Skin epidermis (tissue), 12 donors: ENCODE measurements around the gene SH3BGRL2.

Experiments
- H3K27ac ChIP-seq, 21 experiments: fragments of 200-600 bp; sonication (generic) in 11 of 21; one replicate each; pipeline ENCODE4 v1.5.0; 2020; ENCODE audit warnings: mild to moderate bottlenecking in 3 of 21, inconsistent platforms in 2 of 21, moderate library complexity in 2 of 21
- H3K4me3 ChIP-seq, 7 experiments: fragments of 200-600 bp; sonication (generic) in 2 of 7; one replicate each; pipeline ENCODE4 v1.5.0; 2020; ENCODE audit warnings: inconsistent platforms in 2 of 7, mild to moderate bottlenecking in 2 of 7, moderate library complexity in 1 of 7

SH3BGRL2 gene

GRCh38 chr6:79686707-79687309 lies 55.7 kb downstream of the SH3BGRL2 start:
- peak overlapping the region in 2 of 21 experiments; percentile 34 to 43 for H3K27ac ChIP-seq
- no peak overlapping the region for H3K4me3 ChIP-seq

DNA sequence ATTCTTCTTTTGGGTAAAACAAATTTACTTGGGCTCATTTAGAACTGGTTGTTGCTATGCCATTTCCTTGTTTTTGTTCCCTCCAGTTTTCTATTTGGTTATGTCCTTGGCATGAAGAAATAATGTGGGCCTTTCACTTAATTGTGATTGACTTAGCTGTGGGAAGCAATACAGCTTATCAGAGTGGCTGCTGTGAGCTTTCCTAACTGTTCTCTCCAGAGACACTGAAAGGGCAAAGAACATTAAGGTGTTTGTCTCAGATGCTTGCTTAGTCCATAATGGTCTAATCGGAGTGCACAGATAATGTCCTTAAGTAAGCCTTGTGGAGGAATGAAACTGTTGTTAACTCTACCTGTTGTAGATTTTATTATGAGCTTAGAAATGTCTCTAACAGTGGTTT lies 56.6 kb downstream of the SH3BGRL2 start:
- no peak overlapping the region for H3K27ac ChIP-seq
- no peak overlapping the region for H3K4me3 ChIP-seq

- Histone ChIP-seq H3K27ac (peak overlapping the region in 1 of 21 experiments; percentile 57), H3K4me3 (no peak overlapping the region)
These were observed 63.0 kb downstream of the SH3BGRL2 start for GRCh38 chr6:79694156-79694555.

DNA sequence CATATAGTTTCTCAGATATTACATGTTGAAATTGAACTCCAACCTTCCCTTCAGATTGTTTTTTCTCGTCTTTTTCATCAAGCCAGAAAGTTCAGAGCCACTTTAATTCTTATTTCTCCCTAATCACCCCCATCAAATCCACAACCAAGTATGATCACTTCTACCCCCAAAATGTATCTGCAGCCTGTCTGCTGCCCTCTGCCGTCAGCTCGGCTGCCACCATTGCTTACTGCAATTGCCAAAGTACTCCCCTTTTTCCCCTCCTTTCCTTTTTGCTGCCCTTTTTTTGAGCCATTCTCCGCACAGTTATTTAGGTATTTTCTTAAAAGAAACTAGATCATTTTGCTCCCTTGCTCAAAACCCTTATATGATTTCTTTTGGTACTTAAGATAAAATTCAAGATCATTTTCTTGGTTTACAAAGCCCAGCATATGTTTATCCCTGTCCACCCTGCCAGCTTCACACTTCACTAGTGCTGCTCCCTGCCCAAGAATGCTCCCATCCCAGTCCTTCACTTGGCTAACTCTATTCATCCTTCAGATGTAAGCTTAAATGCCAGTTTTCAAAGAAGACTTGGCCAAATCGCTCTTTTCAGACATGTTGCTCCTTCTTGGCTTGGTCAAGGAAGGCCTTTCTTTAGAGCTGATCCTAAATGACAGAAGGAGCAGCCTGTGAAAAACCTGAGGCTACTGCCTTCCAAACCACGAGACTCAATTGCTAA lies 63.7 kb downstream of the SH3BGRL2 start:
- Histone ChIP-seq H3K4me3 (no peak overlapping the region), H3K27ac (peak overlapping the region in 3 of 21 experiments; percentile 0 to 57 (median 8))

GRCh38 chr6:79697430-79697829 lies 66.3 kb downstream of the SH3BGRL2 start:
- Histone ChIP-seq H3K4me3 (no peak overlapping the region), H3K27ac (no peak overlapping the region)

DNA sequence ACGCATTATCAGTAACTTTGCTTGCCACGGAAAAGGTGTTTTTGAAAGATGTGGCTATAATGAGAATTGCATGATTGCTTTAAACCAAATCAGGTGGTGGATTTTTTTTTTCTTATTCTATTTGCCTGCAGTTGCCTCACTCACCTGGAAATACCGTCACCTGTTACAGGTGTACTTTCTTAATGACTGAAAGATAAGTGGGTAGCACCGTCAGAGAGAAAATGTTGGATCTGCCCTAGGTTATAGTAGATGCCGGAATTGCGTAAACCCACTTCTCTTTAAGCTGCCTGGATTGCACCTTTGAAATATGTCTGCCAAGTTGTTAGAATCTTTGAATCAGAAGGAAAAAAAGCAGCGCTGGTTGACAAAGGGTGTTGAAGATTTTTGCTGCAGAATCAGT lies 68.5 kb downstream of the SH3BGRL2 start:
- no peak overlapping the region for H3K4me3 ChIP-seq
- no peak overlapping the region for H3K27ac ChIP-seq

GRCh38 chr6:79702691-79703090 lies 71.6 kb downstream of the SH3BGRL2 start:
- no peak overlapping the region for H3K4me3 ChIP-seq
- no peak overlapping the region for H3K27ac ChIP-seq

- no peak overlapping the region for H3K4me3 ChIP-seq
- no peak overlapping the region for H3K27ac ChIP-seq
These were observed 73.1 kb downstream of the SH3BGRL2 start for GRCh38 chr6:79704200-79704599.

DNA sequence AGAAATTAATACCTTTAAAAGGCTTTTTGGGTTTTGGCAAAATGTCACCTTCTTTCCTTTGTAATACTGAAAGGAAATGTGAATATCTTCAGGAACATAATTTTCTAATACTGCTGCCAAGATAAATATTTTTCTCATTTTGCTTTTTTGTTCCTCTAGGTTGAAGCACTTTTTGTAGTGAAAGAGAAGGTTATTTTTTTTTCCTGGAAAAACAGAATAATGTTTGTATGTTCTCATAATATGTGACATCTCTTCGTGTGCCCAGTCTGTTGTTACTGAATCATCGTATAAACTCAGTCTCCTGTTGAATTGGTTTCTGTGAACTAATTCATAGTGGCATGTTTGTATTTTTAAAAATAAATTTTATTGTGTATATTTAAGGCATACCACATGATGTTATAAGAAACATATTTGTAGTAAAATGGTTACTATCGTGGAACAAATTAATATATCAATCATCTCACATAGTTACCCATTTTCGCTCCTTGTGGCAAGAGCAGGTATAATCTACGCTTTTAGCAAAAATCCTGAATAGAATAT lies 74.4 kb downstream of the SH3BGRL2 start:
- no peak overlapping the region for H3K4me3 ChIP-seq
- no peak overlapping the region for H3K27ac ChIP-seq

DNA sequence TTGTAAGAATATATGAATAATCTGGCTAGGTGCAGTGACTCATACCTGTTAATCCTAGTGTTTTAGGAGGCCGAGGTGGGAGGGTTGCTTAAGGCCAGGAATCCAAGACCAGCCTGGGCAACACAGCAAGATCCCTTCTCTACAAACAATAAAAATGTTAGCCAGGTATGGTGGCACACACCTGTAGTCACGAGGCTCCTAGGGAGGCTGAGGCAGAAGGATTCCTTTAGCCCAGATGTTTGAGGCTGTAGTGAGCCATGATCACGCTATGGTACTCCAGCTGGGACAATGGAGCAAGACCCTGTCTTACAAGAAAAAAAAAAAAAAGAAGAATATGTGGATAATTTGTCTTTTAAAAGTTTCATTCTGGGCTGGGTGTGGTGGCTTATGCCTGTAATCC lies 75.4 kb downstream of the SH3BGRL2 start:
- no peak overlapping the region for H3K4me3 ChIP-seq
- no peak overlapping the region for H3K27ac ChIP-seq

DNA sequence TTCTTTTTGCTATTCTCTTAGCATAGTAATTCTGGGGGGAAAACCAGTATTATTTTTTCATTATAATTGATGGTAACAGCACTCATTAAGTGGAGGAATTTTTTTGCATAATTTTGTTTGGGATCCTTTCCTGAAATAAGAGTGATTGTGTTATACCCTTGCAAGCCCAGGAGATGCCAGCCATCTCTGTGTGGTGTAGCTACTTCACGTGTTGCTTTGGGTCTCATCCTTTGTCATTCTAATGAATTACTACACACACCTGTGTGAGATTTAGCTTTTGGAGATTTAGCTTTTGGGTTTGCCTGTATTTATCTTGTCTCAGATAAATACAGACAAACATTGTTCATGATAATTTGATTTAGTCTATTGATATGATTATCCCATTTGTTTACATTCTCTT lies 76.5 kb downstream of the SH3BGRL2 start:
- no peak overlapping the region for H3K4me3 ChIP-seq
- H3K27ac ChIP-seq, result no peak overlapping the region

- H3K4me3 ChIP-seq, result no peak overlapping the region
- no peak overlapping the region for H3K27ac ChIP-seq
These were observed 77.1 kb downstream of the SH3BGRL2 start for GRCh38 chr6:79708095-79708791.

- no peak overlapping the region for H3K4me3 ChIP-seq
- no peak overlapping the region for H3K27ac ChIP-seq
These were observed 79.0 kb downstream of the SH3BGRL2 start for GRCh38 chr6:79710127-79710526.

- Histone ChIP-seq H3K4me3 (no peak overlapping the region), H3K27ac (no peak overlapping the region)
These were observed 80.0 kb downstream of the SH3BGRL2 start for GRCh38 chr6:79711167-79711566.

DNA sequence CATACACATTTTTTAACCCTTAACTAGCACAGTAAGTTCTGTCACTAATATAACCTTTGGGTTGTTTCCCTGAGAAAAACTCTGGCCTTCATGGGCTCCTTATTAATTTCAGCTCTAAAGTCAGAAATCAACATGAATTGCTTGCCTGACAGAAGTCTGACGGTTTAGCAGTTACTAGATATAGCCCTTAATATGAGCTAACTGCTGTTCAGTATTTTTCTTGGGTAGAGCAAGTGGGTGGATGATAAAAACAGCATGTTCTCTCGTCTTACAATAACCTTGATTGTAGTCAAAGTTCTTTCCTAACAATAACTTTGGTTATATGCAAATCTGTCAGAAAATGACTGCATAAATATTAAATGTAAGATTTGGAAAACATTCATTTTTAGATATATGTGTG lies 81.0 kb downstream of the SH3BGRL2 start:
- Histone ChIP-seq H3K27ac (no peak overlapping the region), H3K4me3 (no peak overlapping the region)

DNA sequence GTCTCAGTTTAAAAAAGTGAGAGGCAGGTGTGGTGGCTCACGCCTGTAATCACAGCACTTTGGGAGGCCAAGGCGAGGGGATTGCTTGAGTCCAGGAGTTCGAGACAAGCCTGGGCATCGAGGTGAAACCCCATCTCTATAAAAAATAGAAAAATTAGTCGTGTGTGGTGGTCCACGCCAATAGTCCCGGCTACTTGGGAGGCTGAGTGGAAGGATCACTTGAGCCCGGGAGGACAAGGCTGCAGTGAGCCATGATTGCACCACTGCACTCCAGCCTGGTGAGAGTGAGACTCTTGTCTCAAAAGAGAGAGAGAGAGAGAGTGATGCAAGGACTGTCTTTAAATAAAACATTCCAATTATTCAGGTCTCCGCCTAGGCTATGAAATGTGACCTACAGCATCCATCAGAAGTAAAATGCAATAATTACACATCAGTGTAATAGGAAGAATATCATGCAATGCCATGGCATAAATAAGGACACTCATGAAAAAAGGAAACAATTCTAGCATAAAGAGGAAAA lies 81.5 kb downstream of the SH3BGRL2 start:
- no peak overlapping the region for H3K27ac ChIP-seq

GRCh38 chr6:79713701-79714322 lies 82.7 kb downstream of the SH3BGRL2 start:
- Histone ChIP-seq H3K27ac (no peak overlapping the region), H3K4me3 (no peak overlapping the region)

More for the DNA sequence above, 81.5 kb downstream of the SH3BGRL2 start:
- no peak overlapping the region for H3K4me3 ChIP-seq

DNA sequence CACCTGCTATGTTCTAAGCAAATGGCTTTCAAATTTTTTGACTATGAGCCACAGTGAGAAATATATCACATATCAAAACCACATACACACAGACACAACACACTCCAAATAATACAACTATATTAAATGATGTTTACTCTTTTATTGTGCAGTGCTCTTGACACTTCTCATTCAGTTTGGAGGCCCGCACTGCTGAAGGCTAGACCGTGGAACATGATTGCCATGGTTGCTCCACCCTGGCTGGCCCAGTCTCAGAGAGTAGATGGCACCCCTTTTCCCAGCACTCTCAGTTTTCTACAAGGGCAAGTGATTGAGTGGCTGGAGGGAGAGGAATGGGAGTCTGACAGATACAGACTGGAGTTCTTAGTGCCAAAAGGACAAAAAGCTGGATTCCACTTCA lies 86.9 kb downstream of the SH3BGRL2 start:
- no peak overlapping the region for H3K27ac ChIP-seq

DNA sequence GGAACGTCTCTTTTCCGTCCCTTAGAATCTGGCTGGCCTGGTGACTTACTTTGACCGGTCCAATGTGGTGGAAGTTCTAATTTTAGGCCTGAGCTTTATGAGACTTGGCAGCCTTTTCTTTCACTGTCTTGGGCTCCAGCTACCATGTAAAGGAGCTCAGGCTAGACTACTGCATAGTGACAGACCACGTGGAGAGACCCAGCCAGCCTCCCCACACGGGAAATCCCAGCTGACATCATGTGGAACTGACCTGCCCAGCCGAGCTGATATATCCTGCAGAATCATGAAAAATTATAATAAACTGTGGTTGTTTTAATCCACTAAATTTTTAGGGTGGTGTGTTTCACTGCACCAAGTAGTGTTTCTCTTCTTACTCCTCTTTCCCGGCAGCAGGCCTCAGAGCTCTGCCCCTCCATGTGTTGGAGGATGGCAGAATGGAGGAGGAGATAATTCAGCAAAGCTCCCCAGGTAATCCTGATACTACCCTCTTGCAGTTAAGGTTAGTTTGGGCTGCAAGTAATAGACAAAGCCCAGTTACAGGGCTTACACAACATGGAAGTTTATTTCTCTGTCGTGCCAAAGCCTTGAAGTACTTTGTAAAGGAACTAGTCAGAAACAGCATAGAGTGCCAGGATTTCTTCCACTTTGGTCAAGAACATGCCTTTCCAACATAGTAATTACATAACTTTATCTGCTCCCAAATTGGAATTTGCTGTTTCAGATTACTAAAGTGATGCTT lies 87.5 kb downstream of the SH3BGRL2 start:
- Histone ChIP-seq H3K4me3 (no peak overlapping the region), H3K27ac (no peak overlapping the region)

More for the DNA sequence above, 86.9 kb downstream of the SH3BGRL2 start:
- H3K4me3 ChIP-seq, result no peak overlapping the region
